ENCODE data around the gene SCYGR1.

DNA sequence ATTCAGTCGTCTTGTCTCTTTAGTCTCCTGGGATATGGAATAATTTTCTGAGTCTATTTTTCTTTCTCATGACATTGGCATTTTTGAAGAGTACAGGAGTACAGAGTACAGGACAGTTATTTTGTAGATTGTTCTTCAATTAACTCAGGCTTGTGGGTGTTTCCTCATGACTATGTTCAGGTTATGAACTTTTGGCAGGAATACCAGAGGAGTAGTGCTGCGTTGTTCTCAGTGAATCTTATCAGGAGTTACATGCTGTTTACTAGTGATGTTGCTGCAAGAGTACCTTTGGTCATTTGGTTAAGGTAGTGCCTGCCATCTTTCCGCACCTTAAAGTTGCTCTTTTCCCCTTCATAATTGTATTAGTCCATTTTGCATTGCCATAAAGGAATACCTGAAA lies 42.9 kb upstream of the SCYGR1 start:
- TF ChIP-seq, protein P1, sequence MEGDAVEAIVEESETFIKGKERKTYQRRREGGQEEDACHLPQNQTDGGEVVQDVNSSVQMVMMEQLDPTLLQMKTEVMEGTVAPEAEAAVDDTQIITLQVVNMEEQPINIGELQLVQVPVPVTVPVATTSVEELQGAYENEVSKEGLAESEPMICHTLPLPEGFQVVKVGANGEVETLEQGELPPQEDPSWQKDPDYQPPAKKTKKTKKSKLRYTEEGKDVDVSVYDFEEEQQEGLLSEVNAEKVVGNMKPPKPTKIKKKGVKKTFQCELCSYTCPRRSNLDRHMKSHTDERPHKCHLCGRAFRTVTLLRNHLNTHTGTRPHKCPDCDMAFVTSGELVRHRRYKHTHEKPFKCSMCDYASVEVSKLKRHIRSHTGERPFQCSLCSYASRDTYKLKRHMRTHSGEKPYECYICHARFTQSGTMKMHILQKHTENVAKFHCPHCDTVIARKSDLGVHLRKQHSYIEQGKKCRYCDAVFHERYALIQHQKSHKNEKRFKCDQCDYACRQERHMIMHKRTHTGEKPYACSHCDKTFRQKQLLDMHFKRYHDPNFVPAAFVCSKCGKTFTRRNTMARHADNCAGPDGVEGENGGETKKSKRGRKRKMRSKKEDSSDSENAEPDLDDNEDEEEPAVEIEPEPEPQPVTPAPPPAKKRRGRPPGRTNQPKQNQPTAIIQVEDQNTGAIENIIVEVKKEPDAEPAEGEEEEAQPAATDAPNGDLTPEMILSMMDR (conservative IDR thresholded peaks at IDR 0.05; ENCODE audit: low read depth, low read length): no peak
- TF ChIP-seq EZH2phosphoT487 (IDR thresholded peaks at IDR 0.05; ENCODE audit: borderline replicate concordance, low read length): no peak

Measured in PC-3 (cell line).